Globus pallidus (tissue), 1 donor: ENCODE results near the gene ARHGAP26.
A peak's percentile ranks its signal among the peaks of the same experiment; 100 is the strongest.

Experiments
- DNase-seq: peaks from one replicate; pipeline ENCODE4 v3.0.0-alpha.2; 2015; ENCODE audit warnings: low spot score

The ARHGAP26 gene

DNA sequence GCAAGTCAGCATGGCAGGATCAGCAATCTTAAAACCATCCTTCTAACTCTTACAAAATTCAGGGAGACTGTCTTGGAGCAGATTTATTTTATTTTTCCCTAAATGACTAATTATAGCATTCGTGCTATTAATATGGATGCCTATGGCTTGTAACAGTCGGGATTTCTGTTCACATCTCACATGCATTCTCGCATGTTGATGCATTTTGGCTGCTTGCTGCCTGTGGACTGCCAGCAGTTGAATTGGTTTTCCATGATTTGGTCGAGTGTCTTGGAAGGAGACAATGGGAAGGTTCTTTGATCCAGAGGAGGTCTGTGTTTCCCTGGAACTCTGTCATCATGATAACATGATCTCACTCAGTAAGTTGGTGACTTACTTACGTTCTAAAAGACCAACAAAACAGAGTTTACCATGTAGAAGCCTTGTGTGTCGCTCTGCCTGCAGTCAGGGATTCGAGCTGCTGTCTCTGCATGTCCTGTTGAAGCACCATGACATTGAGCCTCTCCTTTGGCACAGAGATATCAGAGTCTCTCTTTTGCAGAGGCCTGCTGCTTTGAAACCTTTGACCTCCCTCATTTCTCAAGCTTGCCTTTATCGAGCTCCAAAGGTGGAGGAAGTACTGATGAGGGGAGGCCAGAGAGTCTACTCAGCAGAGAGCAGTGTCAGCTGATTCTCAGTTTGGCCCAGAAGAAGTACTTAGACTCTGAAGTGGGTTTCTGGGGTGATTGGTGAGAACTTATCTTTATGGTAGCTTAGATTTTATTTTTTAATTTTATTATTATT lies 82.4 kb downstream of the ARHGAP26 start:
- no peak for DNase-seq

DNA sequence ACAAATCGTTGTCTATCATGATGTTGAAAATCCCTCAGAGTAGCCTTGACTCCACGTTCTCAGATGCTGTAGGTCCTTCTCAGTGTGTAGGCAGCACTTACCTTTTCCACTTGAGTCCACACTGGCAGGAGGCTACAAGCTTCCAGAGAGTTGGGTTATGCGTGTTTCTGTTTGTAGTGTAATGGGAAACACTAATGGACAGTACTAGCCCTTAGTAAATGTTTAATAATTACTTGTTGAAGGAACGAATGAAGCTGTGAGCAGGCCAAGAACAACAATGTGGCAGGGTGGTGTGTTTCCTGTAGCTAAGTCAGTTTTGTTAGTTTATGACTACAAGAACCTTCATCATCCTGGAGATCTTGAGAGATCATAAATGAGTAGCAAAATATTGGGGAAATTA lies 83.5 kb downstream of the ARHGAP26 start:
- no peak for DNase-seq

DNA sequence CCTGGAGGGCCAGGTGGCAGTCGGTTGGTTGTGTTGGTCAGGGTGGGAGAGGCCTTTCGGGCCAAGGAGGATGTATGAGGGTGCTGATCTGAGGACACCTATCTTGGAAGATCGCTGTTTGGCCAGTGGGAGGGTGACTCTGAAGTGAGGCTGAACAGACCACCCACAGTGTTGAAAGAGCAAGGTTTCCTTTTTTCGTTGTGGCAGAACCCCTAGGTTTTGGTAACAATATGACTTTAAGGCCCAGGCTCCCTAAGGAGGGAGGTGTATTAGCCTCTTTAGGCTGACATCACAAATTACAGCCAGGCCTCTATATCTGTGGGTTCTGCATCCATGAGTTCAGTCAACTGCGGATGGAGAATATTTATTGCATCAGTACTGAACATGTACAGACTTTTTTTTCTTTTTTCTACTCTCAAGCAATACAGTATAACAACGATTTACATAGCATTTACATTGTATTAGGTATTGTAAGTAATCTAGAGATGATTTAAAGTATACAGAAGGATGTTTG lies 86.1 kb downstream of the ARHGAP26 start:
- DNase-seq, result no peak

DNA sequence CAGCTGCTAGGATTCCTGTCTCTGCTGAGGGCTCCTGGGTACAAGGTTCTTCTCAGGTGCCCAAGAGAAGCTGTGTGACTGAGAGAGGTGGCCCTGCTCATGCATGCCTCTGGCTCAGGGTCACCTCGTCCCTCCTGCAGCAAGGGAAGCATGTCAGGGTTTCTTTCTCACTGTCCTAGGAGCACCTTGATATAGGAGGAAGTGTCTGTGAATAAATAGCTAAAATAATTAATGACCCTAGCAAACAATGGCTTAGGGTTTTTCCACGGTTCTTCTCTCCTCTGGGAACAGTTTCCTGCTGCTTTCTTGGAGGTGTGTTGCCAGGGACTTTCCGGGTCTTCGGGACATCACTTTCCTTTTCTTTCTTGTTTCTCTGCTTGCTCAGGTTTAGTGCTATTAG lies 87.2 kb downstream of the ARHGAP26 start:
- DNase-seq, result no peak

DNA sequence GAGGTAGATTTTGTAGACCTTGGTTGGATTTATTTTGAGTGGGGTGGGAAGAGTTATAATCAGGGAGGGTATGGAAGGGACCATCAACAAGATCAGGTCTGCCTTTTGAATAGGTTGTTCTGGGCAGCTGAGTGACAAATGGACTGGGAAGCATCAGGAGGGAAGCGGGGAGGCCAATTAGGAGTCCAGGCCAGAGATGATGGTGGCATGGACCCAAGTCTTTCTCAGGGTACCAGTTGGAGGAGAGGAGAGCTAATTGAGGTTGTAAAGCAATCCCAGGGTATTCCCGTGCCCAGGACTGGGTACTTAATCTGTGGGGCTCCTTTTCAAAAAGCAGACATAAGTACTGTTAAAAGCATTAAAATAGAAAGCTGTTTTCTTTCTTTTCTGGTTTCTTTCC lies 88.9 kb downstream of the ARHGAP26 start:
- no peak for DNase-seq

DNA sequence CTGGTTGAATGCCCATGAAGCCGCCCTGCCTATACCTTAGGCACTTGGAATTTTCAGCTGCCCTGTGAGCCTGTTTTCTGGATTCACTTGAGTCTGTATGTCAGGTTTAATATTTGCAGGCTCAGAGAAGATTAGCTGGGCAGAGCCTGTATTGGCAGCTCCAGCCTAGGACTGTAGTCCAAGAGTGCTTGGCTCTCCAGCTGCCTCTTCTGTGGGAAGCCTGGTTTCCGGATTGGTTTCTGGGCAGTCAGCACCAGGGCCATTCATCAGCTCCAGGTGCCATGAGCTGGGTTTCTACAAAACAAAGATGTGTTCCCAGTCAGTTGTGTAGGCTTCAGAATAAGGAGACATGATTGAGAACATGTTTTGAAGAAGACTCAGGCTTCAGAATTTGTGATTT lies 90.1 kb downstream of the ARHGAP26 start:
- DNase-seq, result peak; percentile 54

DNA sequence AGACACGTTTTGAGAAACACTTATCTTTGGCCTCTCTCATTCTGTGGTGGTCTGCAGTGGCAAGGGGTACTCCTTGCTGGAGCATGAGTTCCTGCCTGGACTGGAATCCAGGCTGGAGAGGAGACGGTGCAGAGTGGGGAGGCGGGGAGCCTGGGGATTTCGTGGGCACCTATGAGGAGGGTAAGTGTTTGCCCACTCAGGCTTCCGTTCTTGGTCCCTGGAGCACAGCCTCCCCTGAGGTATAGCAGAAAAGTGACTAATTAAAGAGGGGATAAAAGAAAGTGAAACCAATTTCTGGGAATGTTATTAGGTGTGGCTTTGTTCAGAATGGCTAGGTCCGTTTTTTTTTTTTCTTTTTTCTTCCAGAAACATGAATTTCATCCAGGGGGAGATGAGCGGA lies 90.8 kb downstream of the ARHGAP26 start:
- DNase-seq, result no peak

DNA sequence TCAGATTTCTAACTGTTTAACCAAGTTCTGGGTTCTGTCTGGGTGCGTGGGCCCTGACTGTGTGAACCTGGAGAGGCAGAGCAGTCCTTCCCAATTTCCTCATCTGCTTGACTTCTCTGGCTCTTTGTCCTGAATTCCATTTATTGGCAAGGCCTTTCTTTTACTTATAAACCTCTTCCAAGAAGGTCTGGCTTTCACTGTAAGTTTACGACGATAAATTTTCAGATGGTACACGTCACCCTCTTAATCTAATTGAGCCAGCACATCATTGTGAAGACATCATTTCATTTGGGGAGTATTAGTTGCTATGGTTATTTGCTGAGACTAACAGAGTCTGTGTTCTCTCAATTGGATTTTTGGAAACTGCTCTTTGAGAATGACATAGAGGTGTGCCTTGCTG lies 92.4 kb downstream of the ARHGAP26 start:
- no peak for DNase-seq

DNA sequence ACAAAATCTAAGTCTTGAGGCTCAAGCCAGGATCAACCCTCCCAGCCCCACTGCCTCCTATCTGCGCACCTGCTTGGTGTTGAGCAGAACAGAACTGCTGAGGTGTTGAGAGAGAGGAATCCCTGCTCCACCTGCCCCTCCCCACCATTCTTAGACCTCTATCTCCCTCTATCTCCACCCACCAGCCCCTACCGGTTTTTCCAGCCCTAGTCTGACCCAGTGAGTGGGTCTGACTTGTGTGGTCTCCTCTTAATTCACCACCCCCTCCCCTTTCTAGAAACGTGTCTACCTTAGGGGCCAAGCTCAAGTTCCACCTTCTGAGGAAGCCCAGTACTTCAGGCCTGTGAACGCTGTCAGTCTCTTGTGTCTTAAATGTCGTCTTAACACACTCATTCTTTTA lies 93.7 kb downstream of the ARHGAP26 start:
- DNase-seq, result no peak

DNA sequence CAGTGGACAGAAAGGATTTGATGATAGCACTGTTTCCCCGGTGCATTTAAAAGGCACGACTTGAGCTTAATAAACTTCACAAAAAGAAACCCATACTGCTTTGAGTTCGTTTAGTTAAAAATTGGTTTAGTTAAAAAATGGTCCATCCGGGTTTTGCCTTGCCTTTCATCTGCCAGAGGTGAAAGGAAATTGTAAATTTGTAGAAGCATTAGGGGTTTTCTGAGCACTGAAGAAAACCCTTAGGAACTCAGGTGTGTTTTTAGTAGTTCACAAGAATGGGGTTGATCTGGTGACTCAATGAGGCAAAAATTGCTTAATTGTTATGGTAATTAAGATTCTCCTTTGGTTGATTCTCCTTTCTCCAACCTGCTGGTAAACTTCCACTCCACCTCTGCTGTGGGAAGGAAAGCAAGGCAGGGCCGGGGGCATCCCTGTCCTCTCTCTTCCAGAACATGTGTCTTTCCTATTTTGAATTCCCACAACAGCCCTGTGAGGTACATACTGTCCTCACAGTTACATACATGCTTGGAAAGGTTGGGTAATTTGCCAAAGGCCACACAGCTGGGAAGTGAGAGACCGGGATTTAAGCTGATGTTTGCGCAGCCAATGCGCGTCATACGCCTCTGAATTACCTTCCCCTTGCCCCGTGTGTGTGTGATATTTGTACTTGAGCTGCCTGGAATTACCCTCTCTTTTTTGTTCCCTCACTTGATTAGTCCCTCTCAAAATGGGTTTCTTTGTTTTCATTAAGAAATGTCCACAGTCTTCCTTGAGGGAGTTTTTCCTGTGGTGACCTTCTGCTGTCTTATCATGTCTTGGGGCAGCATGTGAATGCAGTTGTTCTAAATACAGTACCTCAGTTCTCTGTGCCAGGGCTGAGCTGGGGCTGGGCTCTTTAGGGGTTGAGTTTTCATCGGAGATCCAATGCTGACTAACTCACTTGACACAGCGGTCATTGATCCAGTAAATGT lies 94.4 kb downstream of the ARHGAP26 start:
- DNase-seq, result no peak

DNA sequence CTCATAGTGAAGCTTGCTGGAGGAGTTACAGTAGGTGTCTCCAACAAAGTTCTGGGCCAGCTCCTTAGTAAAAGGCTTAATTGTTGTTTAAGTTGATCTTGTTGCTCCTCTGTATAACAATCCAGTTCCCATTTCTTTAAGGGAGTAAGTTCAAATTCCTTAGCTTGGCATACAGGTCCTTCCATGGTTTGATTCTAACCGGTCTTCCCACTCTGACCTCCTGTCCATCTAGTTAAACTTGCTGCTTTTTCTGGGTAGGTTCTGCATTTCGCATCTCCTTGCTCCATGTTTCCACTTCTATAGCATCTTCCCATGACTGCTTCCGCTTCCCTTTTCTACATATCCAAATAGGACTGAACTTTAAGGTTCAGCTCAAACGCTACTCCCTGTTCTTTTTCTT lies 95.5 kb downstream of the ARHGAP26 start:
- no peak for DNase-seq

DNA sequence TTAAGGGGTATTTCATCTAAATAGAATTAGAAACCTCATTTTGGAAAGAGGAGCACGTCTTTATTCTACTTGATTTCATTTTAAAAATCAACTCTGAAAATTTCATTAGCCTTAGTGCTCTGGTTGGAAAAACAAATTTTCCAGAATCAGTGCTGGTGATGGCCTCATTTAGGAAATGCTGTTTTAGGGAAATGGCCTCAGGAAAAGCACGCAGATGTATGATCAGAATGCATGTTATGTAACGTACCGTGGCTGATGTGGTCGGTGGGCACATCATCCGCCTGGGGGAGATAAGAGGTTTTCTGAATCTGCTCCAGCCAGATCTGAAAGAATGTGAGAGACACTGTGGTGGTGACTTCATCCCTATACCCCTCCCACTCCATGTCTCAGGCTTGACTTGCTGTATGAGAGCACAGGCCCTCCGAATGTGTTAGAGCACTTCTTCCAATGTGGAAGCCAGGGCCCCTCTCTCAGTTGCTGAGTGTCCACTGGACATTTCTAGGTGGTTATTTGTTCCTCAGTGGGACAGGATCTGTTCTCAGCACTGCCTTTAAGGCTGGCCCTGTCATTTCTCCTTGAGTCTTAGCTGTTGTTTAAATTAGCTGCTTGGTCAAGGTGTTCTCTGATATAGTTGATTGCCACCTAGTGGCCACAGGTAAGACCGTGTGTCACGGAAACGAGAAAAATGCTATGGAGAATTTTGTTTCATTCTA lies 96.5 kb downstream of the ARHGAP26 start:
- no peak for DNase-seq

DNA sequence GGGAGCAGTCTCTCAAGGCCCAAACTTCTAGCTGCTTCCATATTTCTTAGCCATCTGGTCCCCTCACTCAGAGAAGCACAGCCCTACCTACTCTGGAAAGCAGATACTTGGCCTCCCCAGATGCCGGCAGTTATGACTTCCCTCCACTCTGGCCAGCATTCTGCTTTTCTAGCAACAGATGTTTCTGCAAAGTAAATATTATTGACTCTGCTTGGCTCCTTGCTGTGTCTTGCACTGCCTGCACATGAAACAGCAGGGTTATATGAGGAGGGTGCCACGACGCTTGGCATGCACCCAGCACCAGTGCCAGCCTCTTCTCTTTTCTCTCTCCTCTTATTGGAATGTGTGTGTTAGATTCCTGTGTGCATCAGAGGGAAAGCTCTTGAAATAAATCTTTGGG lies 99.7 kb downstream of the ARHGAP26 start:
- no peak for DNase-seq

DNA sequence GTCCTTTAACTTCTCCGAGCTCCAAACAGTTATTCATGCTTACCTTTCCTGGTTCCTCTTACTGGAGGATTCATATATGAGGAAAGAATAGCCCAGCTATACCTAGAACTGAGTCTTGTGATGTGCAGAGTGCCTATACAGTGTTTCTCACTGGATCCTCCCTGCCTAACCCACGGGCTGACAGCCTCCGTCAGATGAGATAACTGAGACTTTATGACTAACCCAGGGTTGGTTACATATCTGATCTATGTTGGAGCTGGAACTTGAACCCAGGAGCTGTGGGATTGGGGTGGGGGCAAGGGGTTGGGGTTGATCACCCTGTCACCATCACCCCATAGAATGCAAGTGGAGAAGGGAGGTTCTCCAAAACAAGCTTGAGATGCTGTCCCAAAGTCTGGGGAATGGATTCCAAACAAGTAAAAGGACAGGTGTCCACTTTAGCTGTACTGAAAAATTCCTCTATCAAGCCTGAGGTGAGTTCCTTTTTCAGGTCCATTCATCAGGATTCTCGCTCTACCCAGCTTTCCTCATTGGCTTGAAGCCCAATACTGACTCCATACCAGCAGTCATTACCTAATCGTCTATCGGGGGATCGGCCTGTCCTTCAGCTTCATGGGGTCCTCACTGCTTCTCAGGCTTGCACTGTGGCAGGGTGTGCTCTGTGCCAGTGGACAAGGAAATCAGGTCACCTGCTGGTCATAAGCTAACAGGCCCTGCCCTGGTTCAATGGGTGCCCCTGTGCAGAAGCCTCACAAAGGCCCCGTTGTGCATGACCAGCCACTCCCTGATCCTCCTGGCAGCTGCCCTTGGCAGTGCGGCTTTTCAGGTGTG lies 100.6 kb downstream of the ARHGAP26 start:
- DNase-seq, result no peak

DNA sequence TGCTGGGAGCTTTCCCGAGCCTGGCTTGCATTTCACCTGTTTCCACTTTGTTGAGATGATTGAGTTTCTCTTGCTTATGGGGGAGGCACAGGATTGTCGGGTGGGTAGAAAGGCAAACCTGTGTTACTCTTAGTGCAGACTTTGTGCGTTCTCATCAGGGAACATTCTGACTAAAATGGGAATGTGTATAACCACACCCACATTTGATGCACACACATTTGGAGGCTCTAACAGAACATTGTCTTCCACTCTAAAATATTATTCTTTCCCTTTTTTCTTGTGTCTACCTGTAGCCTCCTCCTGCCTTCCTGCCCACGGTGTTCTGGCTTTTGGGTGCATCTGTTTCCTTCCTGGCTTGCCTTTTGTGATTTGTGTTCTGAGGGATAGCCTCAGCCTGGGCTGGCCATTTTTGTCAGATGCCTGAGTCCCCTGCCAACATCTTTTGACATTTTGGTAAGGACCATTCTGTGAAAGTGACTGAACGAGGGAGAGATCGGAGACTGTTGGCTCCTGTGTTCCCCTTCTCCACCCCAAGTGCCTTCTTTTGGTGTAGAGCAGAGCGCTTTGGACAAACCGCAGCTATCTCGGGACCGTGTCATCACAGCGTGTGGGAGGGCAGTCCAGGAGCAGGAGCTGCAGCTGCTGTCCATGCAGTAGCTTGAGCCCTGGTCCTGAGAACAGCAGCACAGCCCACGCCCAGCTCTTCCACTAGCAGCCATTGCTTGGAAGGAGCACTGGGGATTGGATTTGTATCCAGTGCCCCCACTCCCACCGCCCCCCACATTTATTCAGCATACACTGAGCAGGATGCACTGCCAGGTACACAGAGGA lies 101.4 kb downstream of the ARHGAP26 start:
- DNase-seq, result no peak

DNA sequence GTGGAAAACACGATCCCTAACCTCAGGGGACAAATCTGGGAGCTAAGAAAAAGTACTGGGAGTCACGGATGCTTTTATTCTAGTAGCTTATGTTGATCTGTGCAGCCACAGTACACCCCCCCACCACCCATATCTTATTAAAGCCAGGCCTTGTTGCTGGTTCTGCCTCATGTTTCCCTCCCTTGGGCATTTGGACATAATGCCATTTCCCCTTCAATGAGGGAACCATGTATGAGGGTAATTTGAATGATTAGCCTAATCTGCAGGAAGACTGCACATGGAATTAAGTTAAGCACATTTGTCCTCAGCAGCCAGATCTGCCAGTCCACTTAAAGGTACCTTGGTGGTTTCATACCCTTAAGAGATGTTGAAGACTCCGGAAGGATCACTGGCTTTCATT lies 102.0 kb downstream of the ARHGAP26 start:
- no peak for DNase-seq

DNA sequence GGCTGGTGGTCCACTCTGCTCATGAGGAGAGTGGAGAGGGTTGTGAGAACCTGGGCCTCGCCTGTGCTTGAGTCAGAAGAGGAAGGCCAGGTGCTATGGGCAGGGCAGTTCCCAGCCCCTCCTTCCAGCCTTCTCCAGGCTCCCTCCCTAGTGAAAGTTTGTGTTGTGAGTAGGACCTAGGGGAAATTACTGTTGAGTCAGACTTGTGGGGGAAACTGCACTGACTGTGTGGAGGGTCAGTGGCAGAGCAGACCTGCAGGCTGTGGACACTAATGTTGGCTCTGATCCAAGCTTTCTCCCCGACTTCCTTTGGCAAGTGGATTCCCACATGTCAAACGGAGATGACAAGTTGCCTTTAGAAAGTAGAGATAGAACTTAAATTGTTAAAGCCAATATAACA lies 102.6 kb downstream of the ARHGAP26 start:
- no peak for DNase-seq

DNA sequence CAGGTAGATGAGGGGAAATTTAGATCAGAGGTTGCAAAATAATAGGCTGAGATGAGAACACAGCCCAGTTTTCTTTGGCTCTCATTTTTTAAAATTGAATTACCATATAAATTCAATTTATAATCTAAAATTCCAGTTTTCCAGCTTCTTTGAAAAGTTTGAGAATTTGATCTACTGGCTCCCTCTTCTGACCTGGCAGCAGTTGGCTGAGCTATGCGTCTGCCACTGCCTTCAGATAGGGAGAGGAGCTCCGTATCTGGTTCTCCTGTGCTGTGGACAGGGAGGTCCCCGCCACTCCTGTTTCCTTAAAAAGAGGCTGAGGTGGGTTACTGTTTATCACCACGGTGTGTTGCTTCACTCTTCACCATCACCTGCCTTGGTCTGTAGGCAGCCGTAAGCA lies 103.7 kb downstream of the ARHGAP26 start:
- no peak for DNase-seq

DNA sequence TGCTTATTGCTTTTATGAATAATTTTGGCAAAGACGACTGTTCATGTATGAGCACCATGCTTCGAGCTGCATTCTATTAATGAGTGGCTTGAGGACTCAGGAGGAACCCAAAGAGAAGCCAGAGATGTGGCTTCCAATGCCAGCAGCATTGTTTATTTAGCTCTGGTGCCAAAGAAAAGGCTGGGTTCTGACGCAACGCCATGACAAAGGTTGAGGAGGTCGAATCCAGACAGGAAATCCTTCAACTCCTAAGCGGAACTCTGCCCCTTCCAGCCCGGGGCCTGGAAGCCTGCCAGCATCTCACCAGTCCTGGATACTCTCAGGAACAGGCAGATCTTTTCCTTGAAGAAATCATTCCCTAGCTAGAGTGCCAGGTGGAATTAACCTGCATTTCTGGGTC lies 104.4 kb downstream of the ARHGAP26 start:
- DNase-seq, result no peak

DNA sequence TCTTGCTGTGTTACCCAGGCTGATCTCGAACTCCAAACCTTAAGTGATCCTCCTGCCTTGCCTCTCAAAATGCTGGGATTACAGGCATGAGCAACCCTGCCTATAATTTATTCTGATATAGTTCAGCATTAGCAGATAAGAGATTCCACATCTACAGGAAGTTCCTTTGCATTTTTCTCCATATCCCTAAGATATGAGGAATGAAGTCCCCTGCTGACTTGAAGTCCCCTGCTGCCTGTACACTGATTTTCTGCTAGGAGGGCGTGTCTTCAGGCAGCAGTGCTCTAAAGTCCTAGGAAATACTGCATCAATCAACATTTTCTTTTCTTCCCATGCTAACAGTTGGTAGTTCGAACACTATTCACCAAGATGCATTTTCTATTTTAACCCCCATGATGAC lies 105.8 kb downstream of the ARHGAP26 start:
- no peak for DNase-seq

DNA sequence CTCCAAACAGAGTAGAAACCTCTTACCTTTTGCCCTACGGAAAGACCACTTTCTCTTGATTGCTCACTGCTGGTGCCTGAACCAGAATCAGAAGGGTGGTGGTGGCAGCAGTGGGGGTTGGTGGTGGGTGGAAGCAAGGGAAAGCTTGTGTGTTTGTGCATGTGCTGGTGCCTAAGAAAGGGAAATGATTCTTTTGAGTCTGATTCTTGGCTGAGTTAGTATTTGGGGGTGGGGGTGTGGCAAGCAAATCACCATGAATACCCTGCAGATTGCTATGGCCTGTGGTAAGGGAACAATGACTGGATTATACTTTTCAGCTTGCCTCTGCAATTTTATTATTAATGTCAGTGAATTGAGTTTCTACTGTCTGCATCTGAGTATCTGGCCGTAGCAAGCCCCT lies 106.6 kb downstream of the ARHGAP26 start:
- DNase-seq, result no peak
